ENCODE data around the gene DPP6. TPM values are rescaled to one million over a fixed set of nuclear protein-coding genes. Genes with fewer than 3 reads are reported as not detected.

Gene DPP6
- polyA plus RNA-seq, 1 of the 3 experiments (the other 2 are of a cell fraction) = not detected

DNA sequence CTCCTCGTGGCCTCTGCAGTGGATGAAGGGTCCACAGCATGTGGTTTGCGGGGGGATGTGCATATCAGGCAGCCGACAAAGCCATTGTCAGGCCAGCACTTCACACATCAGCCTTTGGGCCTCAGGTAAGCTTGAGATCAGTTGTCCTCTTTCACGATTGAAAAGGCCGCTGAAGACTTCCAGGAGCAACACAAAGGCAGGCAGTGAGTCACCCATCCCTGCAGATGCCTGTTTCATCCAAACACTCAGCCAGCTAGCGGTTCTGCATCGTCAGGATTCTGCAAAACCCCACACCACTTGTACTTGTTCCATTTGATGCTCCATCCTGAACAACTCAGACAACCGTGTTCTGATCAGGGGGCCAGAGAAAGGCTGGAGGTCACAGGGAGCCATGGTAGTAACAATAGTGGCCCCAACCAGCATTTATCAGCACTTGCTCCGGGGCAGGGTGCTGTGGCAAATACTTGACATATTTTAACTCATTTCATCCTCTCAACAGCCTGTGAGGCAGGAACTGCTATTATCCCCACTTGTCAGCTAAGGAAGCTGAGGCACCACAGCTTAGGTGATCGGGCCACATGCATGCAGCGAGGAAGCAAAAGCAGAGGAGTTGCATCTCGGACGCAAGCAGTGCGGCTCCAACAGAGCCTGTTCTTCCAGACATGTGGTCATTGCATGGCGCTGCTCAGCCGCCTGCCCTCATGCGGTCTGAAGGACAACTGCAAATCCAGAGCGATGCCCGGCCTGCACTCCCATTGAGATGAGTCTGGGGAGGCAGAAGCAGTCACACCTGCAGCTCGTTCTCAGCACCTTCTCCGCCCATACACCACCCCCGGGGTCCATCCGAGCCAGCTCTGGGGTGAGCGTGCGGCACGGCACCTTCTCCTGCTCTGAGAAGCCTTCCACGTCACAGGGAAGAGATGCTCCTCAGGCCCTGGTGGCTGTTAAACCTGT, 805.8 kb downstream of the DPP6 start:
- H3K79me2 ChIP-seq (ENCODE audit: insufficient read depth) = no peaks in the 10 kb centered on the region
- no peaks in the 10 kb centered on the region; a peak in 1 of 4 replicates for H3K4me1 ChIP-seq (ENCODE audit: control insufficient read depth in 1 of 2, insufficient read depth in 2 of 2, low read depth in 1 of 2, low read length in 1 of 2)
- H3K4me3 ChIP-seq (ENCODE audit: low read depth in 2 of 2, low read length in 1 of 2) = no peak overlapping the region
- no peaks in the 10 kb centered on the region for H3K27me3 ChIP-seq (ENCODE audit: insufficient read depth)
- DNase-seq = no peak
- TF ChIP-seq ELF1 (IDR thresholded peaks at IDR 0.05) (no peak), NRF1 (IDR thresholded peaks at IDR 0.05; ENCODE audit: low read depth, low read length) (no peak), EP300 (IDR thresholded peaks at IDR 0.05; ENCODE audit: borderline replicate concordance in 1 of 2, low read depth in 1 of 2, low read length in 1 of 2) (no peak), RAD21 (IDR thresholded peaks at IDR 0.05; ENCODE audit: low read length) (no peak), FOSL2 (IDR thresholded peaks at IDR 0.05; ENCODE audit: borderline replicate concordance, low read depth) (no peak), MEF2A (IDR thresholded peaks at IDR 0.05; ENCODE audit: borderline replicate concordance, low read depth) (no peak), NFIC (IDR thresholded peaks at IDR 0.05; ENCODE audit: borderline replicate concordance) (no peak), FOXM1 (IDR thresholded peaks at IDR 0.05; ENCODE audit: low read depth) (no peak), JUND (IDR thresholded peaks at IDR 0.05) (no peak), TCF12 (IDR thresholded peaks at IDR 0.05) (no peak), TAF1 (IDR thresholded peaks at IDR 0.05; ENCODE audit: borderline replicate concordance, low read depth, low read length) (no peak), SIN3A (IDR thresholded peaks at IDR 0.05; ENCODE audit: borderline replicate concordance, low read depth, low read length) (no peak), FOXJ3 (CRISPR knock-in tag; IDR thresholded peaks at IDR 0.05) (no peak), RCOR1 (IDR thresholded peaks at IDR 0.05; ENCODE audit: low read length) (no peak)
- TF ChIP-seq, protein P1, sequence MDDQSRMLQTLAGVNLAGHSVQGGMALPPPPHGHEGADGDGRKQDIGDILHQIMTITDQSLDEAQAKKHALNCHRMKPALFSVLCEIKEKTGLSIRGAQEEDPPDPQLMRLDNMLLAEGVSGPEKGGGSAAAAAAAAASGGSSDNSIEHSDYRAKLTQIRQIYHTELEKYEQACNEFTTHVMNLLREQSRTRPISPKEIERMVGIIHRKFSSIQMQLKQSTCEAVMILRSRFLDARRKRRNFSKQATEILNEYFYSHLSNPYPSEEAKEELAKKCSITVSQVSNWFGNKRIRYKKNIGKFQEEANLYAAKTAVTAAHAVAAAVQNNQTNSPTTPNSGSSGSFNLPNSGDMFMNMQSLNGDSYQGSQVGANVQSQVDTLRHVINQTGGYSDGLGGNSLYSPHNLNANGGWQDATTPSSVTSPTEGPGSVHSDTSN (IDR thresholded peaks at IDR 0.05) = no peak
- TF ChIP-seq, protein P2, sequence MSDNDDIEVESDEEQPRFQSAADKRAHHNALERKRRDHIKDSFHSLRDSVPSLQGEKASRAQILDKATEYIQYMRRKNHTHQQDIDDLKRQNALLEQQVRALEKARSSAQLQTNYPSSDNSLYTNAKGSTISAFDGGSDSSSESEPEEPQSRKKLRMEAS (IDR thresholded peaks at IDR 0.05; ENCODE audit: low read depth) = no peak
- TF ChIP-seq, protein P3, sequence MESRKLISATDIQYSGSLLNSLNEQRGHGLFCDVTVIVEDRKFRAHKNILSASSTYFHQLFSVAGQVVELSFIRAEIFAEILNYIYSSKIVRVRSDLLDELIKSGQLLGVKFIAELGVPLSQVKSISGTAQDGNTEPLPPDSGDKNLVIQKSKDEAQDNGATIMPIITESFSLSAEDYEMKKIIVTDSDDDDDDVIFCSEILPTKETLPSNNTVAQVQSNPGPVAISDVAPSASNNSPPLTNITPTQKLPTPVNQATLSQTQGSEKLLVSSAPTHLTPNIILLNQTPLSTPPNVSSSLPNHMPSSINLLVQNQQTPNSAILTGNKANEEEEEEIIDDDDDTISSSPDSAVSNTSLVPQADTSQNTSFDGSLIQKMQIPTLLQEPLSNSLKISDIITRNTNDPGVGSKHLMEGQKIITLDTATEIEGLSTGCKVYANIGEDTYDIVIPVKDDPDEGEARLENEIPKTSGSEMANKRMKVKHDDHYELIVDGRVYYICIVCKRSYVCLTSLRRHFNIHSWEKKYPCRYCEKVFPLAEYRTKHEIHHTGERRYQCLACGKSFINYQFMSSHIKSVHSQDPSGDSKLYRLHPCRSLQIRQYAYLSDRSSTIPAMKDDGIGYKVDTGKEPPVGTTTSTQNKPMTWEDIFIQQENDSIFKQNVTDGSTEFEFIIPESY (IDR thresholded peaks at IDR 0.05; ENCODE audit: borderline replicate concordance, low read depth) = no peak
- TF ChIP-seq, protein P4, sequence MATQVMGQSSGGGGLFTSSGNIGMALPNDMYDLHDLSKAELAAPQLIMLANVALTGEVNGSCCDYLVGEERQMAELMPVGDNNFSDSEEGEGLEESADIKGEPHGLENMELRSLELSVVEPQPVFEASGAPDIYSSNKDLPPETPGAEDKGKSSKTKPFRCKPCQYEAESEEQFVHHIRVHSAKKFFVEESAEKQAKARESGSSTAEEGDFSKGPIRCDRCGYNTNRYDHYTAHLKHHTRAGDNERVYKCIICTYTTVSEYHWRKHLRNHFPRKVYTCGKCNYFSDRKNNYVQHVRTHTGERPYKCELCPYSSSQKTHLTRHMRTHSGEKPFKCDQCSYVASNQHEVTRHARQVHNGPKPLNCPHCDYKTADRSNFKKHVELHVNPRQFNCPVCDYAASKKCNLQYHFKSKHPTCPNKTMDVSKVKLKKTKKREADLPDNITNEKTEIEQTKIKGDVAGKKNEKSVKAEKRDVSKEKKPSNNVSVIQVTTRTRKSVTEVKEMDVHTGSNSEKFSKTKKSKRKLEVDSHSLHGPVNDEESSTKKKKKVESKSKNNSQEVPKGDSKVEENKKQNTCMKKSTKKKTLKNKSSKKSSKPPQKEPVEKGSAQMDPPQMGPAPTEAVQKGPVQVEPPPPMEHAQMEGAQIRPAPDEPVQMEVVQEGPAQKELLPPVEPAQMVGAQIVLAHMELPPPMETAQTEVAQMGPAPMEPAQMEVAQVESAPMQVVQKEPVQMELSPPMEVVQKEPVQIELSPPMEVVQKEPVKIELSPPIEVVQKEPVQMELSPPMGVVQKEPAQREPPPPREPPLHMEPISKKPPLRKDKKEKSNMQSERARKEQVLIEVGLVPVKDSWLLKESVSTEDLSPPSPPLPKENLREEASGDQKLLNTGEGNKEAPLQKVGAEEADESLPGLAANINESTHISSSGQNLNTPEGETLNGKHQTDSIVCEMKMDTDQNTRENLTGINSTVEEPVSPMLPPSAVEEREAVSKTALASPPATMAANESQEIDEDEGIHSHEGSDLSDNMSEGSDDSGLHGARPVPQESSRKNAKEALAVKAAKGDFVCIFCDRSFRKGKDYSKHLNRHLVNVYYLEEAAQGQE (IDR thresholded peaks at IDR 0.05; ENCODE audit: low read depth, low read length) = no peak
- TF ChIP-seq, protein P5, sequence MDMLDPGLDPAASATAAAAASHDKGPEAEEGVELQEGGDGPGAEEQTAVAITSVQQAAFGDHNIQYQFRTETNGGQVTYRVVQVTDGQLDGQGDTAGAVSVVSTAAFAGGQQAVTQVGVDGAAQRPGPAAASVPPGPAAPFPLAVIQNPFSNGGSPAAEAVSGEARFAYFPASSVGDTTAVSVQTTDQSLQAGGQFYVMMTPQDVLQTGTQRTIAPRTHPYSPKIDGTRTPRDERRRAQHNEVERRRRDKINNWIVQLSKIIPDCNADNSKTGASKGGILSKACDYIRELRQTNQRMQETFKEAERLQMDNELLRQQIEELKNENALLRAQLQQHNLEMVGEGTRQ (IDR thresholded peaks at IDR 0.05; ENCODE audit: borderline replicate concordance, low read depth, low read length) = no peak
- ChIA-PET CTCF (interaction anchor here (1.0 to 3.5 kb wide), 4 partner anchors 36 to 487 kb away, joined by 3 to 19 read pairs (median 5); no protein-coding TSS in a partner anchor), POLR2A (no interaction called here)
- no peak overlapping the region for H2AFZ ChIP-seq (ENCODE audit: low read depth)
- no peak overlapping the region for H3K9ac ChIP-seq
- H3K27ac ChIP-seq (ENCODE audit: low read depth in 2 of 2, low read length in 1 of 2) = no peak overlapping the region
- H3K9me2 ChIP-seq = no peaks in the 10 kb centered on the region
- H3K9me3 ChIP-seq = no peaks in the 10 kb centered on the region
- no peak overlapping the region for H3K4me2 ChIP-seq
- H3F3A ChIP-seq (replicated peaks; ENCODE audit: insufficient read depth) = no peaks in the 10 kb centered on the region
- H3K36me3 ChIP-seq (replicated peaks in 1 of 2; ENCODE audit: control insufficient read depth in 1 of 2, insufficient read depth in 2 of 2, low read length in 1 of 2) = no peaks in the 10 kb centered on the region
- H4K20me1 ChIP-seq (ENCODE audit: insufficient read depth) = no peaks in the 10 kb centered on the region
- 60% methylated on average over 22 of the region's 27 CpGs for WGBS (ENCODE audit: low lambda C conversion rate)
